ENCODE results near the gene MEX3A.
"Not testable (repeated sequence)": the region's sequence is repeated elsewhere in the genome, so short reads cannot be mapped to it uniquely, and the experiment has no call there.

Gene MEX3A

DNA sequence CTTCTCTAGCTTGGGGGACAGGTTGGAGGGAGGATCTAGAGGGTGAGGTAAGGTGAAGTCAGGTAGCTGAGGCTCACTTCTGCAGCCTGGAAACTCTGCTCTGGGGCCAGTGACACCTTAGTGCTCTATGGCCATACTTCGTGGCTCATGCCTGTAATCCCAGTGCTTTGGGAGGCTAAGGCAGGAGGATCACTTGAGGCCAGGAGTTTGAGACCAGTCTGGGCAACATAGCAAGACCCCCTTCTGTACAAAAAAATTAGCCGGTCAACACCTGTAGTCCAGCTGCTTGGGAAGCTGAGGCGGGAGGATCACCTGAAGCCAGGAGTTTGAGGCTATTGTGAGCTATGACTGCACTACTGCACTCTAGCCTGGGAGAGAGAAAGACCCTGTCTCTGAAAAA is 38.1 kb upstream of the MEX3A start:
- no peak for DNase-seq

DNA sequence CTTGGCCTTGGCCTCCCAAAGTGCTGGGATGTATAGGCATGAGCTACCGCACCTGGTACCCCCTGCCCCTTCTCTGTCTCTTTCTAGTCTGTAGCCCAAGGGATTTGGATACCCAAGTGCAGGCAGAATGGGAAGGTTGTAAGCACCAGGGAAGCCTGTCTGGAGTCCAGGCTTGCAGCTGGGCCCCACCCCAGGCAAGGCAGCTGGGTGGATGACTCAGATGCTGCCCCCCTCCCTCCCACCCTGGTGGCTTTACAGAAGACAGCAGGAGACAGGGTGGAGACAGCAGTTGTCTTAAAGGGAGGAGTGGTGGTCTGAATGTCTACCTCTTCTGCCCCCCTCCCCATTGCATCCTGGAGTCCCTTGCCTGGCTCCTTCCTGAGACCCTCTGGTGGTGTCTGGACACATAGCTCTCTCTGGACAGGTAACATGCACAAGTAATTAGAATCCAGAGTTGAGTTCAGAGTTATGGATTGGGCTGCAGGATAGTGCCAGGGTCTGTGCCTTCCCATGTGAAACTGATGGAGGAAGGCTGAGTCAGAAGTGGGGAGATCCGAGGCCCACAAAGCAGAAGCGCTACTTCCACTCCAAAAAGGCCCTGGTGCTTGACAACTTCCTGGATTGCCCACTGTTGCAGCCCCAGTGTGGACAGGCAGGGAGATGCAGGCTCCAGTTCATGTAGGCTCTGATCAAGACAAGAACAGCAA is 37.4 kb upstream of the MEX3A start:
- DNase-seq: no peak

DNA sequence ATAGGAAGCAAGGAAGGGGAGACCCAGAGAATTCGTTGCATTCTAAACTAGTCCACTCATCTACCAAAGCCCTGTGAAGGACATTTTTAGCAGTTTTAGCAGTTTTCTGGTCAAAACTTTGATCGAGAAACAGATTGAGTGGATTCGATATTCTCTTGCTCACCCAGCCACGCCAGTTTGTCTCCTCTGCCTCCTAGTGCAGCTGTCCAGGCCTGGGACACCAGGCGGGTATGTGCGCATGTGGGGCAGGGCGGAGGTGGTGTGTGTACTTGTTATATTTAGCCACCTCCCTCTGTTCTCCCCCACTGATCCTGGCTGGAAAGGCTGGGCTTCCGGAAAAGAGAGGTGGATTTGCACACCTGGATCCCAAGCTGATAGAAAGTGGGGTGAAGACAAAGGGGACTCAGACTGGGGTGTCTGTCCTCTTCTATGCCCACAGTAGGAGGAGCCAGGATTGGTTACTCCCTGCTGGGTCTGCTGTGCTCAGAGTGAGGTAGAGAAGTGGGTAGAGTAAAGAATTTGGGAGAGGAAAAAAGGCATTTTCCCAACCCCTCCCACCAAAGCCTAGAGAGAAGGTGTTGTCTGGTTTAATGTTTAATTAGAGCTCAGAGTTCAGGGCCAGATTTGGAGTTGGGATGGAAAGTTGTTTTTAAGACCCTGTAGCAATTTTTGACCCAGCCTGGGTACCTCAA is 36.1 kb upstream of the MEX3A start:
- DNase-seq: peak; percentile 36

DNA sequence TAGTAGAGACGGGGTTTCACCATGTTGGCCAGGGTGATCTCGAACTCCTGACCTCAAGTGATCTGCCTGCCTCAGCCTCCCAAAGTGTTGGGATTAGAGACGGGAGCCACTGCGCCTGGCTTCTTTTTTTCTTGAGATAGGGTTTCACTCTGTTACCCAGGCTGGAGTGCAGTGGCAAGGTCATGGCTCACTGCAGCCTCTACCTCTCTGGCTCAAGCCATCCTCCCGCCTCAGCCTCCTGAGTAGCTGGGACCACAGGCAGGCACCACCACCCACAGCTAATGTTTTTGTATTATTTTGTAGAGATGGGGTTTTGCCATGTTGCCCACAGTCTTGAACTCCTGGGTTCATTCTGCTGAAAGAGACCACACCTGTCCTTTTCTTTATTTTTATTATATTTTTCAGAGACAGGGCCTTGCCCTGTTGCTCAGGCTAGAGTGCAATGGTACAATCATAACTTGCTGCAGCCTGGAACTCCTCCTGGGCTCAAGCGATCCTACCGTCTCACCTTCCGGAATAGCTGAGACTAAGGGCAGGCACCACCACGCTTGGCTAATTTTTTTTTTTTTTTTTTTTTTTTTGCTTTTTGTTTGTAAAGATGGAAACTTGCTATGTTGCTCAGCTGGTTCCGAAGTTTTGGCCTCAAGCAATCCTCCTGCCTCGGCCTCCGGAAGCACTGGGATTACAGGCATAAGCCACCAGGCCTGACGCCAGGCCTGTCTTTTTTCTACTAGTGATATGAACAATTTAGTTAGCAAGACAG is 35.3 kb upstream of the MEX3A start:
- DNase-seq: no peak

DNA sequence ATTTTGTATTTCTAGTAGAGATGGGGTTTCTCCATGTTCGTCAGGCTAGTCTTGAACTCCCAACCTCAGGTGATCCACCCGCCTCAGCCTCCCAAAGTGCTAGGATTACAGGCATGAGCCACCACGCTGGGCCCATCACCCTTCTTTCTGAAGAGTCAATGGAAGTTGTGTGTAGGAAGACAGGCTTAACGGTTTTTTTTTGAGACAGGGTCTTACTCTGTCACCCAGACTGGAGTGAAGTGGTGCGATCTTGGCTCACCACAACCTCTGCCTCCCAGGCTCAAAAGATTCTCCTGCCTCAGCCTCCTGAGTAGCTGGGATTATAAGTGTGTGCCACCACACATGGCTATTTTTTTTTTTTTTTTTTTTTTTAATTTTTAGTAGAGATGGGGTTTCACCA is 34.5 kb upstream of the MEX3A start:
- not testable (repeated sequence) for DNase-seq

DNA sequence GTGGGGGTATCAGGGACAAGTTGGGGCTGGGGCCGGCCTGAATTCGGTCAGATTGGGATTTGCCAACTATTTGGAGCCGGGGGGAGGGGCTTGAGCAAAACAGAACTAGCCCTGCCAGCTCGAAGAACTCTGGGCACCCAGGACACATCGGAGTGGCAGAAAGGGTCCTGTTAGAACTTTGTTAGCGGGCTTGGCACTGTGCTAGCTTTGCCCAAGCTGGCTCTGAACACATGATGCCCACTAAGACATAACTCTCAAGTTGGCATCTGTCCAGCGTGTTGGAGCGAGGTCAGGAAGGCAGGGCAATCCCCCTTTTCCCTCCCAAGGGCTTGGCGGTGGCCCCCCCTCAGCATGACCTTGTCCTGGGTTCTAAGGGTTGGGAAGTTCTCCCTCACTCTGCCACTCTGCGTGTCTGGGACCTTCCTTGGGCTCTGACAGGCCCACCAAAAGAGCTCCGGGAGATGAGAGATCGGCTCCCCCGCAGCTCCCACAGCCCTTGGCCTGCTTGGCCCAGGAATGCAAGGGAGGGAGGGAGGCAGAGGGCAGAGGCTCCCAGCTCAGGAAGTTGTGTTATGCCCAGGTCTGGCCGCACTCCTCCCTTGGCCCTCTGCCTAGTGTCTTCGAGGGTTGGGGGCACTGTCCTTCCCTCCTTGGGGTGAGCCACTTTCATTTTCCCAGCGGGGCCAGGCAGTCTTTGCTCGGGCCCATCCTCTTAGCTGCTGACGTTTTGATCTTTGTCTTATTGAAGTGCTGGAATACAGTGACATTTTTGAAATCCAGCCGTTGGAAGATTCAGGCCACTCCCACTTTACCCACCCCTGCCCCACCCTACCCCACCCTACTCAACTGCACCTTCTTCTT is 33.5 kb upstream of the MEX3A start:
- DNase-seq: peak; percentile 76

DNA sequence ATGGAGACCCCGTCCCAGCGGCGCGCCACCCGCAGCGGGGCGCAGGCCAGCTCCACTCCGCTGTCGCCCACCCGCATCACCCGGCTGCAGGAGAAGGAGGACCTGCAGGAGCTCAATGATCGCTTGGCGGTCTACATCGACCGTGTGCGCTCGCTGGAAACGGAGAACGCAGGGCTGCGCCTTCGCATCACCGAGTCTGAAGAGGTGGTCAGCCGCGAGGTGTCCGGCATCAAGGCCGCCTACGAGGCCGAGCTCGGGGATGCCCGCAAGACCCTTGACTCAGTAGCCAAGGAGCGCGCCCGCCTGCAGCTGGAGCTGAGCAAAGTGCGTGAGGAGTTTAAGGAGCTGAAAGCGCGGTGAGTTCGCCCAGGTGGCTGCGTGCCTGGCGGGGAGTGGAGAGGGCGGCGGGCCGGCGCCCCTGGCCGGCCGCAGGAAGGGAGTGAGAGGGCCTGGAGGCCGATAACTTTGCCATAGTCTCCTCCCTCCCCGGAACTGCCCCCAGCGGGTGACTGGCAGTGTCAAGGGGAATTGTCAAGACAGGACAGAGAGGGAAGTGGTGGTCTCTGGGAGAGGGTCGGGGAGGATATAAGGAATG is 32.8 kb upstream of the MEX3A start:
- peak; percentile 85 for DNase-seq

DNA sequence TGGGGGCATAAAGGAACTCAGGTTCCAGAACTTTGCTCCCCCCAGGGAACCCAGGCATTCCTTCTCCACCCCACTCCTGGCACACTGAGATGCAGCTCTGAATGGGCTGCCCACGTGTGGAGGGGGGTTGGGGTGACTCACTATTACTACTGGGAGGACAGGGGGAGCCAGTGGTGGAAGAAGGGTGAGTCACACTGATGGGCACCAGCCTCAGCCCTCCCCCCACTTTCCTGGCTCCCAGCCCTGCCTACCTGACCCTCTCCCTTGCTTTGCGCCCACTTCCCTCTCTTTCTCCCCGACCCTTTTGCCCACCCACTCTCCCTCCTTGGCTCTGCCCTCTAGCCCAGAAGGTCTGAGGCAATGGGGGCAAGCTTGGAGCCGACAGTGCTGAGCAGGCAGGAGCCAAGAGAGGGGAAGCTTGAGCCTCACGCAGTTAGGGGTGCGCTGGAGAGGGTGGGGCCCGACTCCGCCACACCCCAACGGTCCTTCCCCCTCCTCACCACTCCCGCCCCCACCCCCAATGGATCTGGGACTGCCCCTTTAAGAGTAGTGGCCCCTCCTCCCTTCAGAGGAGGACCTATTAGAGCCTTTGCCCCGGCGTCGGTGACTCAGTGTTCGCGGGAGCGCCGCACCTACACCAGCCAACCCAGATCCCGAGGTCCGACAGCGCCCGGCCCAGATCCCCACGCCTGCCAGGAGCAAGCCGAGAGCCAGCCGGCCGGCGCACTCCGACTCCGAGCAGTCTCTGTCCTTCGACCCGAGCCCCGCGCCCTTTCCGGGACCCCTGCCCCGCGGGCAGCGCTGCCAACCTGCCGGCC is 32.0 kb upstream of the MEX3A start, which contains the start of gene LMNA:
TSS of gene LMNA (plus strand) at position 611 of the 818 bp plus-strand sequence. CDS start 208 bp downstream, outside the sequence.
- peak; percentile 49 for DNase-seq

DNA sequence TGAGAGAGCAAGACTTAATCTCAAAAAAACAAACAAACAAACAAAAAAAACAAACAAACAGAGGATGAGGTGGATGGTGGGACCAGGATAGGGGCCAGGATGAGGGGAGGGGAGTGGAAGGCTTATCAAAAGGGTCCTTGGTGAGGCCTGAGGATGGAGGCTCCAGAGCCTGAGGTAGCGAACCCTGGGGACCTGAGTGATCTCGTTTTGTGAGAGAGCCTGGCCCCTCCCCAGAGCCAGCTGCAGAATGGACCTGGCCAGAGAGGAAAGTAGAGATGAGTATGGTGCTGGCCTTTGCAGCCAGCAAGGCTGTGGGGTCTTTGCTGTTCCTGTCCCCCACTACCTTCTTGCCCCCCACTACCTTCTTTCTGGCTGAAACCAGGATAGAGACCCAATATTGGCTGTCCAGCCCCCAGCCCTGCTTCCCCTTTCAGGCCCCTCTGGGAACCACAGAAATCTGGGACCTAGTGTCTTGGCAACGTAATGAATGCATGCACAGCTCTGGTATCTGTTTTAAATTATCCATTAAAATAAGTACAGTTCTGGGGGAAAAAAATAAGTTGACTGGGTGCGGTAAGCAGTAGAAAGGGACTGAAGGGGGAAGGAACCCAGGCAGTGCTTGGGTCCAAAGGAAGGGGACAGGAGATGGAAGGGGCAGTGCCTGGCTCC is 31.2 kb upstream of the MEX3A start:
- DNase-seq: no peak

DNA sequence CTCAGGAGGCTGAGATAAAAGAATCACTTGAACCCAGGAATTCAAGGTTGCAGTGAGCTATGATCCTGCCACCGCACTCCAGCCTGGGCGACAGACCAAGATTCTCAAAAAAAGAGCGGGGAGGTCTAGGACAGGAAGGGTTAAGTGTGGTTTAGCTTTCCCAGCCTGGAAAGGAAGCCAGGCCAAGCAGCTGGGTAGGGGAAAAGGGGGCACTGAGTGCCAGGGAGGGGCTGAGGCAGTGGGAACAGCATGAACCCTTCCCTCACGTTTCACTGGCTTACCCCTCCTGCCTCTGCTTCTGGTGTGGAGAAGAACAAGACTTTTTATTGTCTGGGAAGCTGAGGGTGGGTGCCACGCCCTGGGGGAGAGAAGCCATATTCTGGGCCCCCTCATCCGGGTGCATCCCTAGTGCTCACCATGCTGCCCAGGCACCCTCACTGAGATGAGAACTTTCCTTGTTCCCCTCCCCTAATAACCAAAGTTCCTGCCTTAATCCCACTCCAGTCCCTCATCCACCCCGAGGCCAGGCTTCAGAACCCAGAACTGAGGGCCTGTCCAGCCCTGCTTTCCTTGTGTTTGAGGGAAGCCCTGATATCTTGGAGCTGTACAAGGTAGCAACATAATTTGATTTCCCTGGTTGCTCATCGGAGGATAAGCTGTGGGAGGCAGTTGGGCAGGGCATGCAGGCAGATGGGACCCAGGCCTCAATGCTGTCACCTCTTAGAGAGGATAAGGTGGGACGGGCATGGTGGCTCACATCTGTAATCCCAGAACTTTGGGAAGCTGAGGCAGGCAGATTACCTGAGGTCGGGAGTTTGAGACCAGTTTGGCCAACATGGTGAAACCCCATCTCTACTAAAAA is 30.2 kb upstream of the MEX3A start:
- no peak for DNase-seq

DNA sequence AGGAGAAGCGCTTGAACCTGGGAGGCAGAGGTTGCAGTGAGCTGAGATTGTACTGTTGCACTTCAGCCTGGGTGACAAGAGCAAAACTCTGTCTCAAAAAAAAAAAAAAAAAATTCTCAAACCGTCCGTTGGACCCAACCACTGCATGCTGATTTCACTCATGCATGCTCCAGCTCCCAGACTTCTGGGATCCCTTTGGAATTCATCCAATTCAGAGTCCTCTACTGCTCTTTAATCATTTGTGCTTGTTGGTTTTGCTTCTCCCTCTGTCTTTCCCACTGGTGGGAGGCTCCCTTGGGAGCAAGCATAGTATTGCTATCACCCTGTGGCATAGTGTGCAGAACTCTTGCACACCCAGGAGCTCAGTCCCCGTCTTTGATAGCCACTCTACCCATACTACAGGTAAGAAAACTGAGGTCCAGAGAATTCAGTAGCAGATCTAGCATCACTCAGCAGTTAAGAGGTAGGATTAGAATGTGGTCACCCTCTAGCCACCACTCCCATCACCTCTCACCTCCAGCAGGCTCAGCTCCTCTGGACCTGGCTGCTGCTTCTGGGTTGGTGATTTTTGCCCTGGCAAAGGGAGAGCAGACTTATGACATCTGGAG is 29.2 kb upstream of the MEX3A start:
- DNase-seq: no peak

DNA sequence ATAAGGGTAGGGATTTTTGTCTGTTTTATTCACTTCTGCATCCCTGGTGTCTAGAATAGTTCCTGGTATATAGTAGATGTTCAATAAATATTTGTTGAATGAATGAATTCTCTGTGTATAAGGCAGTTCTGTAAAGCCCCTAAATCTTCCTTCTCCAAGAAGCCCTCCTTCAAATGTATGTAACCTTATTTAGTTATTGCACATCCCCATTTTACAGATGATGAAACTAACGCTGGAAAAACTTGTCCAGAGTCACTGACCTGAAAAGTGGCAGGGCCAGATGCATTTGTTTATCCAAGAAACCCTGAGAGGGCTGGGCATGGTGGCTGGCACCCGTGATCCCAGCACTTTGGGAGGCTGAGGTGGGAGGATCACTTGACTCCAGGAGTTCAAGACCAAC is 28.0 kb upstream of the MEX3A start:
- DNase-seq: no peak

DNA sequence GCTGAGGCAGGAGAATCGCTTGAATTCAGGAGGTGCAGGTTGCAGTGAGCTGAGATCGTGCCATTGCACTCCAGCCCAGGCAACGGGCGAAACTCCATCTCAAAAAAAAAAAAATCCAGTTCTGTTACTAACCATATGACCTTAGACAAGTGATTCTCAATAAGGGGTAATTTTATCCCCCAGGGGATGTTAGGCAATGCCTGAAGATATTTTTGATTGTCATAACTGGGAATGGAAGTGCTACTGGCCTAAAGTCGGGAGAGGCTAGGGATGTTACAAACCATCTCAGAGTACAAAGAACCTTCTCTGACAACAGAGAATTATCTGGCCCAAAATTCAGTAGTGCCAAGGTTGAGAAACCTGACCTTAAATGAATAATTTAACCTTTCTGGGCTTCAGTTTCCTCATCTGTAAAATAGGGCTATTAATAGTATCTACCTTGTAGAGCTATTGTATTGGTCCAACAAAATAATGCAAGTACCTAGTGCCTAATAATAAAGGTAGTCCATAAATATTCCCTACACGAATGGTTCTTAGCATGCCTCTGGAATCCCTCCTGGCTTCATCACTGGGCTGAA is 26.5 kb upstream of the MEX3A start:
- no peak for DNase-seq

DNA sequence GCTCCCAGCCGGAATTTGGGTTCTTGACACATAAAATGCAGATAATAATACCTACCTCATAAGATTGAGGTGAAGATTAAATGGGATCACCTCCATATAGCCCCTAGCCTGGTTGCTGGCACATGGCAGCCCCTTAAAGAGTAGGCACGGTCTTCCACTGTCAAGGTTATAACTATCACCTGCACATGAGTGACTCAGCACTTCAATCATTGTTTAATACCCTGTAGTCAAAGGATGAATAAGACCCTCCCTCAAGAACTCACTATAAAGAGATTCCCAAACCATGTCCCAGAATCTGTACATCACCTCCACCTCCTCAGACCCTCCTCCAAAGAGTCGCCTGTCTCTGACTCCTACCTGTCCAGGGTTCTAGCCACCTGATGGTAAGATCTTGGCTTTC is 25.8 kb upstream of the MEX3A start:
- no peak for DNase-seq

DNA sequence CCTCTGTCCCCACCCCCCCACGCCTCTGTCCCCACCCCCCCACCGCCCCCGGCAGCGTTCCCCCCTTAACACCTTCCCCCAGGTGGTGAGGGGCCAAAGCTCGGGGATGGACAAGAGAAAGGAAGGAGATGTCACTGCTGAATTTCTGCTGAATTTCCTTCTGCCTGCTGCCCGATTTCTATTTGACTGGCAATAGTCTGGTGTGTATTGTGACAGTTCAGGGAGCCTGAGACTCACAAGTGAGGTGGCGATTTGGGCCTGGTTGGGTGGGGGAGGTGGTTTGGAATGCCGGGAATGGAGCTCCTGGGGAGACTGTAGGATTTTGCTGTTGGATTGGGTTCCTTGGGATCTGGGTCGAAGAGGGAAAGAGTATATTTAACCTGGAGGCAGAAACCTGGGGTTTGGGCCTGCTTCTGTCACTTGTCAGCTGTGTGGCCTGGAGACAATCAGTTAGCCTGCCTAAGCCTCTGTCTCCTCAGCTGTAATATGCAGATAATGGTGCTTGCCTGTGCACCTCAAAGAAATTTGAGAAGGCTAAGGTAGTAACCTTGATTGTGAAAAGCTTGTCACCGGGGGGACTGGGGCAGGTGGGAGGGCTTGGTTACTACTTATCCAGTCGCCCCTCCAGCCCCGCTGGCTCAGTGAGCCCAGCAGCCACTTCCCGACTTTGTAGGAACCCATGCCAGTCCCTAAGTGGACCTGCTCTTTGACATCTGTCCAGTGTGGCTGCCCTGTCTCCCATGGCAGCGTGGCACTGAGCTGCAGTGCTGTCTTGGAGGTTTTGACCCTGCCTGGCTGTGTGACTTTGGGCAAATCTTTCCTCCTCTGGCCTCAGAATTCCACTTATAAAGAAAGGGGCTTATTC is 24.6 kb upstream of the MEX3A start:
- DNase-seq: peak; percentile 46

DNA sequence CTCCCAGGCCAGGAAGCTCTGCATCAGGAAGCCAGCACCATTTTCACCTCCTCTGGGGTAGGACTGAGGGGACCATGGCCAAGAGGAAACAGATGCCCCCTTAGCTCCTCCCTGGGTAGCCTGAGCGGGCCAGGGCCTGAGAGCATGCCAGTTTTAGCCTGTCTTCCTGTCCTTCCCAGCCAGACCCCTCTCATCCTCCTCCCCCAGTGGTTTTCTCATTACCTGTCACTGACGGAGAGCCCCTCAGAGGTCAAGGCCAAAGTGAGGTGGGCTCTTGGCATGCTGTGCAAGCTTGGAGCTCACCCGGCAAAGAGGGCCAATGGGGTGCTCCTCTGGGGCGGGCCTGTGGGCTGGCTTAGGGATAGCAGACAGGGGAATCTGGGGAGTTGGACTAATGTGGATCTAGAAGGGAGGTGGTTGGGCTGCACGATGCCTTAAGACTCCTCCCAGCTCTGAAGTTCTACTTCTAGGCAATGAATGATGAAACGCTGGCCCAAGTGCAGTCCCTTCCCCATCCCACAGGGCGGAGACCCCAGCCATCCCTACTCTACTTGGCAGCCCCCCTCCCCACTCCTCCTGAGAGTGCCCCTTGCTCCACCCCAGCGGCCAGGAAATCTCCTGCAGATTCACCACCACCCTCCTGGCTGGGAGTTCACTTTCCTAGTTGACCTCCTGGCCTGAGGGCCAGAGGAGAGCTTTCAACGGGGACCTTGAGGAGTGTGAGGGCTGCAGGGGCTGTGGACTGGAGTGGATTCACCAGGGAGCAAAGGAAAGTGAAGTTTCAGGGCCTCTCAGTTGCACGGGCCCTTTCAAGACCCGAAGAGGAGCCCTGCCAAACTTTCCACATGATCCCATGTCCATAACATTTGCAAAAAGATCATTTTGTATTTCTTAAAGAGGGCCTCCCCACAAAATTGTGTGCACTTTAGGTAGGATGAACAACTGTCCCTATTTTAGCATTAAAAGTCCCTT is 22.9 kb upstream of the MEX3A start:
- peak; percentile 19 for DNase-seq
